ENCODE results near the gene PABPN1L.

The PABPN1L gene

GRCh38 chr16:88876942-88877526 lies 10.6 kb upstream of the PABPN1L start:
- no peak for DNase-seq
- no peak for TF ChIP-seq CTCF (IDR thresholded peaks at IDR 0.05; ENCODE audit: low read depth, low read length, missing control alignments)
- Histone ChIP-seq H3K36me3 (replicated peaks) (no peaks in the 10 kb centered on the region), H3K4me3 (ENCODE audit: low read depth, low read length) (no peak overlapping the region), H3K27ac (no peak overlapping the region), H3K27me3 (replicated peaks) (peaks cover 33% of the 10 kb centered on the region)
- in situ Hi-C loops (cut with HindIII; ENCODE audit: low pct_ligation_motif_present, low sequenced_read_pairs) = no loop called here

GRCh38 chr16:88875703-88876234 lies 9.3 kb upstream of the PABPN1L start:
- Histone ChIP-seq H3K27ac (no peak overlapping the region), H3K4me3 (ENCODE audit: low read depth, low read length) (no peak overlapping the region), H3K27me3 (replicated peaks) (peaks cover 20% of the 10 kb centered on the region), H3K36me3 (replicated peaks) (no peaks in the 10 kb centered on the region)
- in situ Hi-C loops (cut with HindIII; ENCODE audit: low pct_ligation_motif_present, low sequenced_read_pairs) = no loop called here
- no peak for TF ChIP-seq CTCF (IDR thresholded peaks at IDR 0.05; ENCODE audit: low read depth, low read length, missing control alignments)
- DNase-seq = no peak

- DNase-seq = no peak
- no peak for TF ChIP-seq CTCF (IDR thresholded peaks at IDR 0.05; ENCODE audit: low read depth, low read length, missing control alignments)
- Histone ChIP-seq H3K27me3 (replicated peaks) (peaks cover 16% of the 10 kb centered on the region), H3K36me3 (replicated peaks) (no peaks in the 10 kb centered on the region), H3K27ac (no peak overlapping the region), H3K4me3 (ENCODE audit: low read depth, low read length) (no peak overlapping the region)
- in situ Hi-C loops (cut with HindIII; ENCODE audit: low pct_ligation_motif_present, low sequenced_read_pairs) = no loop called here
These were observed 8.6 kb upstream of the PABPN1L start for GRCh38 chr16:88874938-88875599.

GRCh38 chr16:88872650-88873331 lies 6.3 kb upstream of the PABPN1L start:
- in situ Hi-C loops (cut with HindIII; ENCODE audit: low pct_ligation_motif_present, low sequenced_read_pairs) = no loop called here
- Histone ChIP-seq H3K4me3 (ENCODE audit: low read depth, low read length) (no peak overlapping the region), H3K27ac (no peak overlapping the region), H3K27me3 (replicated peaks) (peaks cover 8% of the 10 kb centered on the region), H3K36me3 (replicated peaks) (no peaks in the 10 kb centered on the region)
- DNase-seq = no peak
- TF ChIP-seq CTCF (IDR thresholded peaks at IDR 0.05; ENCODE audit: low read depth, low read length, missing control alignments) = no peak

- Histone ChIP-seq H3K4me3 (ENCODE audit: low read depth, low read length) (no peak overlapping the region), H3K36me3 (replicated peaks) (no peaks in the 10 kb centered on the region), H3K27me3 (replicated peaks) (peaks cover 8% of the 10 kb centered on the region), H3K27ac (no peak overlapping the region)
- no peak for TF ChIP-seq CTCF (IDR thresholded peaks at IDR 0.05; ENCODE audit: low read depth, low read length, missing control alignments)
- DNase-seq = no peak
- in situ Hi-C loops (cut with HindIII; ENCODE audit: low pct_ligation_motif_present, low sequenced_read_pairs) = no loop called here
These were observed 5.4 kb upstream of the PABPN1L start for GRCh38 chr16:88871730-88872416.

Data from brain microvascular endothelial cell (primary cell).